DND-41 (cell line): Measurements from ENCODE around the gene CLMP.
"Not testable (repeated sequence)": the region's sequence is repeated elsewhere in the genome, so short reads cannot be mapped to it uniquely, and the experiment has no call there.

Experiments
- EZH2 ChIP-seq: IDR thresholded peaks from 3 replicates; pipeline ENCODE4 v1.6.1; 2012; ENCODE audit warnings: borderline replicate concordance, low read depth, mild to moderate bottlenecking, moderate library complexity, low read length, inconsistent platforms; ENCODE audit not compliant: severe bottlenecking
- TF ChIP-seq, protein P1 (sequence below): IDR thresholded peaks from 2 replicates; pipeline ENCODE4 v1.5.1; 2012; ENCODE audit warnings: borderline replicate concordance, low read length, moderate library complexity, mild to moderate bottlenecking; ENCODE audit not compliant: poor library complexity, severe bottlenecking; ENCODE audit errors: extremely low read depth

DNA sequence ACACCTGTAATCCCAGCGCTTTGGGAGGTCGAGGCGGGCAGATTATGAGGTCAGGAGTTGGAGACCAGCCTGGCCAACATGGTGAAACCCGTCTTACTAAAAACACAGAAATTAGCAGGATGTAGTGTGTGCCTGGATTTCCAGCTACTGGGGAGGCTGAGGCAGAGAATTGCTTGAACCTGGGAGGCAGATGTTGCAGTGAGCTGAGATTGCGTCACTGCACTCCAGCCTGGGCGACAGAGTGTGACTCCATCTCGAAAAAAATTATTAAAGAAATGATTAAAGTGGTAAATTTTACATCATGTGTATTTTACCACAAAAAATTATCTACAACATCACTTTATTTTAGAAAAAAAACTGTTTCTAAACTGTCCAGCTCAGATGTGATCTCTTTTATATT lies 11.0 kb upstream of the CLMP start:
- TF ChIP-seq, protein P1, sequence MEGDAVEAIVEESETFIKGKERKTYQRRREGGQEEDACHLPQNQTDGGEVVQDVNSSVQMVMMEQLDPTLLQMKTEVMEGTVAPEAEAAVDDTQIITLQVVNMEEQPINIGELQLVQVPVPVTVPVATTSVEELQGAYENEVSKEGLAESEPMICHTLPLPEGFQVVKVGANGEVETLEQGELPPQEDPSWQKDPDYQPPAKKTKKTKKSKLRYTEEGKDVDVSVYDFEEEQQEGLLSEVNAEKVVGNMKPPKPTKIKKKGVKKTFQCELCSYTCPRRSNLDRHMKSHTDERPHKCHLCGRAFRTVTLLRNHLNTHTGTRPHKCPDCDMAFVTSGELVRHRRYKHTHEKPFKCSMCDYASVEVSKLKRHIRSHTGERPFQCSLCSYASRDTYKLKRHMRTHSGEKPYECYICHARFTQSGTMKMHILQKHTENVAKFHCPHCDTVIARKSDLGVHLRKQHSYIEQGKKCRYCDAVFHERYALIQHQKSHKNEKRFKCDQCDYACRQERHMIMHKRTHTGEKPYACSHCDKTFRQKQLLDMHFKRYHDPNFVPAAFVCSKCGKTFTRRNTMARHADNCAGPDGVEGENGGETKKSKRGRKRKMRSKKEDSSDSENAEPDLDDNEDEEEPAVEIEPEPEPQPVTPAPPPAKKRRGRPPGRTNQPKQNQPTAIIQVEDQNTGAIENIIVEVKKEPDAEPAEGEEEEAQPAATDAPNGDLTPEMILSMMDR: not testable (repeated sequence)
- not testable (repeated sequence) for TF ChIP-seq EZH2
